Testis (tissue), 2 donors: Measurements from ENCODE around the gene ZFP57.

Experiments used
- POLR2A ChIP-seq: fragments of 450-650 bp; IDR thresholded peaks from one replicate; pipeline ENCODE4 v1.6.1; 2017; ENCODE audit warnings: antibody characterized with exemption, mild to moderate bottlenecking, moderate library complexity
- TF ChIP-seq, protein P1 (sequence below), 3 experiments: fragments of 450-650 bp in 2 of 3; fragments of 200-600 bp in 1 of 3; sonication (generic) in 1 of 3; IDR thresholded peaks; one replicate each; pipeline ENCODE4 v1.5.1; 2016 to 2019; ENCODE audit warnings: antibody characterized with exemption in 3 of 3, mild to moderate bottlenecking in 2 of 3, moderate library complexity in 1 of 3

DNA sequence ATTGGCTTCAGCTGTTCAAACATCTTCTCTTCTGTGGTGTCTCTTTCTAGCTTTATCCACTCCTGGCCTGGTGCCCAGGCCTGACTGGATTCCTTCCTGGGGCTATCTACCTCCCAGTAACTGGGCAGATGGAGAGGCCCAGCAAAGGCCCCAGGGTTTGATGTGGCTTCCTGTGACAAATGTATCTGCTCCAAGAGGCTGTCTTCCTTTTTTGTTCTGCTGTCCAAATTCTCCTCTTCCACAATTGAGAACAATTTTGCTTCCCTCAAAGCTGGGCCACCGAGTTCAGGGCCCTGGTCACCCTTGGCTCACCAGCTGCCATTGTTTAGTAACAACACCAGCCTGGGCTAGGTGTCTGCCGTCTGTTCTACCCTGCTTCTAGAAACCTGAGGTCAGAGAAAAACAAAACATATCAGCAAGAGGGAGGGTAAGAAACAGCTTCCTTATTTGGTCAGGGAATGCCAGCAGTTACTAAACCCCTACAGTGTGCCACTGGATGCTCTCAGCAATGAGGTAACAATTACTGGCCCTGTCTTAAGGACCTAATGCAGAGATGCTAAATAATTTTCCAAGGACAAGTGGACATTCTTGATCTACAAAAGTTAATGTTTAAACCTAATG, 3.9 kb downstream of the ZFP57 start:
- TF ChIP-seq POLR2A = no peak
- TF ChIP-seq, protein P1, sequence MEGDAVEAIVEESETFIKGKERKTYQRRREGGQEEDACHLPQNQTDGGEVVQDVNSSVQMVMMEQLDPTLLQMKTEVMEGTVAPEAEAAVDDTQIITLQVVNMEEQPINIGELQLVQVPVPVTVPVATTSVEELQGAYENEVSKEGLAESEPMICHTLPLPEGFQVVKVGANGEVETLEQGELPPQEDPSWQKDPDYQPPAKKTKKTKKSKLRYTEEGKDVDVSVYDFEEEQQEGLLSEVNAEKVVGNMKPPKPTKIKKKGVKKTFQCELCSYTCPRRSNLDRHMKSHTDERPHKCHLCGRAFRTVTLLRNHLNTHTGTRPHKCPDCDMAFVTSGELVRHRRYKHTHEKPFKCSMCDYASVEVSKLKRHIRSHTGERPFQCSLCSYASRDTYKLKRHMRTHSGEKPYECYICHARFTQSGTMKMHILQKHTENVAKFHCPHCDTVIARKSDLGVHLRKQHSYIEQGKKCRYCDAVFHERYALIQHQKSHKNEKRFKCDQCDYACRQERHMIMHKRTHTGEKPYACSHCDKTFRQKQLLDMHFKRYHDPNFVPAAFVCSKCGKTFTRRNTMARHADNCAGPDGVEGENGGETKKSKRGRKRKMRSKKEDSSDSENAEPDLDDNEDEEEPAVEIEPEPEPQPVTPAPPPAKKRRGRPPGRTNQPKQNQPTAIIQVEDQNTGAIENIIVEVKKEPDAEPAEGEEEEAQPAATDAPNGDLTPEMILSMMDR (IDR thresholded peaks at IDR 0.05) = no peak
